HK-2 (cell line): ENCODE measurements around the gene KLHL10.
A peak's percentile ranks its signal among the peaks of the same experiment; 100 is the strongest.

Source experiments
- DNase-seq: peaks from one replicate; pipeline ENCODE4 v3.0.0-alpha.2; 2018; ENCODE audit not compliant: unreplicated experiment

The KLHL10 gene

DNA sequence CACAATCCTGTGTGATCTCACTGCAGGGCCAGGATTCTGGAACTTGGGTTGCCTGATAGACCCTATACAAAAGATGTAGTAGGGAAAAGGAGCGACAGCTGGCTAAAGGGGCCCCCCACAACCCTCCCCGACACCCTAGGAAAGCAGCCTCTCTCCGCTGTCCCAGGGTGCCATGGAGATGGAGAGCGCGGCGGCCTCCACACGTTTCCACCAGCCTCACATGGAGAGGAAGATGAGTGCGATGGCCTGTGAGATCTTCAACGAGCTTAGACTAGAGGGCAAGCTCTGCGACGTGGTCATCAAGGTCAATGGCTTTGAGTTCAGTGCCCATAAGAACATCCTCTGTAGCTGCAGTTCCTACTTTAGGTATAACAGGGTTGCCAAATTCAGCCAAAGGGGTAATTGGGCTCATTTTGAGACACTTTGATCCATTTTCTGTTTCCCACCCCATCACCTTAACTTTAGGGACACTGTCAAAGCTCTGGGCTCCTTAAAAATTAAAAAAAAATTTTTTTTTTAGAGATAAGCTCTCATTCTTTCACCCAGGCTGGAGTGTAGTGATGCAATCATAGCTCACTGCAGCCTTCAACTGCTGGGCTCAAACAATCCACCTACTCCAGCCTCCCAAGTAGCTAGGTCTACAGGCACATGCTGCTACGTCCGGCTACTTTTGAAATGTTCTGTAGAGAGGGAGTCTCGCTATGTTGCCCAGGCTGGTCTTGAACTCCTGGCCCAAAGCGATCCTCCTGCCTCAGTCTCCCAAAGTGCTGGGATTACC is at the start of gene KLHL10:
KLHL10 (plus strand) TSS at position 65 of the 778 bp plus-strand sequence; CDS start at position 173, 108 bp downstream.
- DNase-seq: no peak

DNA sequence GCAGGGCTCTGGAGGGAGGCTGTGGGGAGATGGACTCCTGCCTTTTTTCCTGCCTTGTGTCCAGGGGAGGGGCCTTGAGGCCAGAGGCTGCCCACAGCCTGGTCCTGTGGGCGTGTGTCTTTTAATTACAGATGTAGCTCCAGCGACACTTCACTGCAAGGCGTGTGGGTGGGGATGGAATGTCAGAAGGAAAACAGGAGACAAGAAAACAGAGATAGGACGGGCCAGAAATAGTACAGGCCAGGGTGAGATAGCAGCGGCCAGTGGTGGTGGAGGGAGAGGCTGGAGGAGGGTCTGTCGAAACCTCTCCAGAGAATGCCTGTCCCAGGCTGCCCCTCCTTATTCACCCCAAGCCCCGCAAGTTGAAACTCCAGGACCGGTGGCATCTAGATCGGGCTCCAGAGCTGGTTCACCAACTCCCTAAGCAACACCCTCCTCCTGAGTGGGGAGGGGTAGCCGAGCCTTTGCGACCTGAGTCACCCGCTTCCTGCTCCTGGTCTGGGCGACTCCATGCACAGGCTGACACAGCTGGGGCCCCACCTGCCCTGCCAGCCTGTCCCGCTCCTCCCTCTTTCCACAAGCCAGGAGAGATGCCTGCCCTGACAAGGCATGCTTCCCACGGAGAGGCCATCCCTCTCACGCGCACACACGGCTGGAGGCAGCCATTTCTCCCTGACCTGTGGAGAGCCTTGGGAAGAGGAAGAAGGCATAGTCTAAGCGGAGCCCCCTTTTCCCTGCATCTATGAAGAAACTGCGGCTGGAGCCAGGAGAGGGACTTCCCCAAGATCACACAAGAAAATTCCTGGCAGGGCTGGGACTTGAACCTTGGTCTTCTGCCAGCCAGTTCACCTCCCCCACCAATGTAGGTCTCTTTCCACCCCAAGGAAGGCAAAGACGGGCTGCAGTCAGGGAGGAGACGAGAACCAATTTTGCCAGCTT is 44.5 kb upstream of the KLHL10 start:
- peak; percentile 88 for DNase-seq

DNA sequence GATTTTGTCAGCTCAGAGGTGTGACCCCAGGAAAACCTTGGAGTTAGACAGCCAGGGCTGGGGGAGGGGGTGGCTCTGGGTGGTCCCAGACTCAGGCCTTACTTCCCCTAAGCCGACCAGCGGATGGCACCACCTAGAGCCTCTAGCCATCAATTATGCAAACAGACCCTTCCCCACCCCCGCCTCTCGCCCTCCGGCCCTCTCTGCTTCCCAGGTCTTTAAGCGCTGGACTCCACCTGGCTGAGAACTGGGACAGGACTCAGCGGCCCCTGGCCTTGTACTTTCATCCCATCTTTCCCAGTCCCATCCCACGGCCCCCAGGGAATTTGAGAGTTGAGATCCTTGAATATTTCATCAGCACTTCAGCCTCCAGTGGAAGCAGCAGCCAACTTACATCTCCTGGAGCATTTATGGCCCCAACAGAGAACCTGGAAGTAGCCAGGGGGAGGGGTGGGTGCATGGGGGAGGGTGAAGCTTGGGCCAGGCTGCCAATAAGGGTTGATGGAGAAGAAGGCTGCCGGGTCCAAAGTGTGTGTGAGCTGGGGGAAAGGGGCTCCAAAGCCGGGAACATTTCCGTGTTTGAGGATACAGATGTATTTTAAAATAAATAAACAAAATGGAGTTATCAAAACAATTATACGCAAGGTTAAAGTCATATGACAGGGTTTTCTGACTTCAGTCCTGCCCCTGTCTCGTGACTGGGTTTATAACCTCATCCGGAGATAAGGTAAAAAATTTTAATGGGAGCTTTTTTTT is 43.7 kb upstream of the KLHL10 start:
- DNase-seq: no peak

DNA sequence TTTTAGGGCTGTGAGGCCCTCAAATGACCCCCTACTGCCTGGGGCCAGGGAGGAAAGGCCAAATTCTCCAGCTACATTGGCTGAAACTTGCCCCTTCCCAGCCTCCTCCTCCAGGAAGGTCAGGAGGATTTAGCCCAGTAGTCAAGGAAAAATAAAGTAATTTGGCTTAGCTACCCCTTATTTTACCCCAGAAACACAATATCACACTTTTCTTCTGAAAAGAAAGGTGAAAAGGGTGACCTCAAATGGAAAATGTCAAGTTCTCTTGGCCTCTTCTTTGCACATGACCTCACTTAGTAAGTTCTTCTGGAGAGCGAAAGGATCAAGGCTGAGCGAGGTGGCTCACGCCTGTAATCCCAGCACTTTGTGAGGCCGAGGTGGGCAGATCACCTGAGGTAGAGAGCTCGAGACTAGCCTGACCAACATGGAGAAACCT is 43.1 kb upstream of the KLHL10 start:
- DNase-seq: no peak

DNA sequence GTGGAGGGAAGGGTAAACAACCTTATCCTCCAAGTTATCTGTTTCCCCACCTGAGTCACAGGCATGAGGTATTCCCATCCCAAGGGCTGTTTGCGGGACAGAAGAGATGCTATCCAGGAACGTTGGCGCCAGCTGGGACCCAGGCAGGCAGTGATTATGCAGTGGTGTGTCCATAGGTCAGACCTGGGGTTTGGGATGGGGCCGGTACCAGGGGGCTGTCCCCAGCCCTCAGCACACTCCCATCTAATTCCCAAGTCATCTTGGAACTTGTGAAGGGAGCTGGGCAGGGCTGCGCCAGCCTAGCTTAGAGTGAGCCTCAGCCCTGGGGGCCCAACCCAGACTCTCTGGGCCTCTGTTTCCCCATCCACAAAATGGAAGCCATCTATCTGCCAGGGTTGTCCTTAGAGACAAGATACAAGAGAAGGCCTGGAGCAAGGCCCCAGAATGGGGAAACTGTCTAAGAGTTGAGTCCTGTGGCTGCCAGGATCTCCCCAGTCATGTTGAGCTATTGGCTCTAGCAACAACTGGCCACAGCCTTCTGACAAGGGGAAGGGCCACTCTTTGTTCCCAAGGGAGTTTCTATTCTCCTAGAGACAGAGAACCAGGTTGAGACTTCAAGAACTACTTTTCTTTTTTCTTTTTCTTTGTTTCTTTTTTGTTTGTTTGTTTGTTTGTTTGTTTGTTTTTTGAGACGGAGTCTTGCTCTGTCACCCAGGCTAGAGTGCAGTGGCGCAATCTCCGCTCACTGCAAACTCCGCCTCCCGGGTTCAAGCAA is 41.3 kb upstream of the KLHL10 start:
- no peak for DNase-seq

DNA sequence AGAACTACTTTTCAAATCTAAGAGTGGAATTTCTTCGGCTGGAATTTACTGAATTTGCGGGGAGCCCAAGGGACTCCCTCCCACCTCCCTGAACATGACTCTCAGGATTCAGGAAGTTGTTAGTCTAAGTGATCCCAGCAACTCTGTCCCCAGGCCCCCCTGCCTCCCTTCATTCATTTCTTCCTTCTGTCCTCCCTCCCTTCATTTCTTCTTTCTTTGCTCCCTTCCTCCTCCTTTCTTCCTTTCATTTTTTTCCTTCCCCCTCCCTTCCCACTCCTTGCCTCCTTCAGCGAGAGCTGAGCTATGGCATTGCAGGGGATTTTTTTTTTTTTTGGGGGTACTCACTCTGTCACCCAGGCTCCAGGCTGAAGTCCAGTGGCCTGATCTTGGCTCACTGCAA is 40.2 kb upstream of the KLHL10 start:
- DNase-seq: no peak

DNA sequence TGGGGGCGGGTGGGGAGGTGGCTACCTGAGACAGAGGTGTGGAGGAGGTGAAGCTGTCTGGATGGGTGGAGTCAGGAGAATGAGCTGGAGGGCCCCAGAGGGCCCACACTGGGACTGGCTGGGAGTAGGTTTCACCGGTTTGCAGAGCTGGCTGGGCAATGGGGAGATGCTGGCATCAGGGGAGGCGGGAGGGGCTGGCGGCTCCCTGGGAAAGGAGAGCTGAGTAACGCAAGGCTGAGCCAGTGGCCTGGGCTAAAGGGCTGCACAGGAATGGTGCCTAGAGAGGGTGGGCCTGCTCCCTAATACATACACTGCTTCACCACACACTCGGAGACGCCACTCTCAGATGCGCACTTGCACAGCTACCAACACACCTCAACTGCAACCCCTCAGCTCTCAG is 38.3 kb upstream of the KLHL10 start:
- no peak for DNase-seq

DNA sequence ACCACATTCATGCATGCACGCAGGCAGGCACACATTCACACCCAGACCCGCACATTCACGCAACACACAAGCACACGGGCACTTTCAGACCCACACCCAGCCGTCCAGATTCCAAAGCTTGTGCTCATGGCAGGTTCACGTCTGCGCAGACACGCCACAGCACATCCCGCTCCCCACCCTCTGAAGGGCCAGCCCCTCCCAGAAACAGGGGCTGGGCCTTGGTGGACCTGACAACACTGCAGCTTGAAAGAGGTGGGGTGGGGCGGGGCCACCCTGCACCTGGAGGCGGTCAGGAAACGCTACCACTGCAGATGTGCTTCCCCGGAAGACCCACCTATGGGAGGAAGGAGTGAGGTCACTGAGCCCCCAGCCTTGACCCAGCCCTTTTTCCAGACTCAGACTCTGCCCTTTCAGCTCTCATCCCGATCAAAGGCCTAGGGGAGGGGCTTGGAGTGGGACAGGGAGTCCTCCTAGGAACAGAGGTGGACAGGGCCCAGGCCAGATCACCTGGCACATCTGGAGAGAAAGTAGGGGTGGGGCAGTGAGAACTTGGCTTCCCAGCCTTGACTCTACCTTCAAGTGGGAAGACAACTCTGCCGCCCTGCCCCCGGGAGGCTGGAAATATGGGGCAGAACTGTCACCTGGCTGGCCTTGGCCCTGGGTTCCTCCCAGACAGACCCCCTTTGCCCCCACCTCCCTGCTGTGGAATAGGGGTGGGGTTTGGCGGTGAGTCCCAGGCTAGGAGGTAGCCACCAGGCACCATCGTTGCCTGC is 36.8 kb upstream of the KLHL10 start:
- DNase-seq: peak; percentile 84

DNA sequence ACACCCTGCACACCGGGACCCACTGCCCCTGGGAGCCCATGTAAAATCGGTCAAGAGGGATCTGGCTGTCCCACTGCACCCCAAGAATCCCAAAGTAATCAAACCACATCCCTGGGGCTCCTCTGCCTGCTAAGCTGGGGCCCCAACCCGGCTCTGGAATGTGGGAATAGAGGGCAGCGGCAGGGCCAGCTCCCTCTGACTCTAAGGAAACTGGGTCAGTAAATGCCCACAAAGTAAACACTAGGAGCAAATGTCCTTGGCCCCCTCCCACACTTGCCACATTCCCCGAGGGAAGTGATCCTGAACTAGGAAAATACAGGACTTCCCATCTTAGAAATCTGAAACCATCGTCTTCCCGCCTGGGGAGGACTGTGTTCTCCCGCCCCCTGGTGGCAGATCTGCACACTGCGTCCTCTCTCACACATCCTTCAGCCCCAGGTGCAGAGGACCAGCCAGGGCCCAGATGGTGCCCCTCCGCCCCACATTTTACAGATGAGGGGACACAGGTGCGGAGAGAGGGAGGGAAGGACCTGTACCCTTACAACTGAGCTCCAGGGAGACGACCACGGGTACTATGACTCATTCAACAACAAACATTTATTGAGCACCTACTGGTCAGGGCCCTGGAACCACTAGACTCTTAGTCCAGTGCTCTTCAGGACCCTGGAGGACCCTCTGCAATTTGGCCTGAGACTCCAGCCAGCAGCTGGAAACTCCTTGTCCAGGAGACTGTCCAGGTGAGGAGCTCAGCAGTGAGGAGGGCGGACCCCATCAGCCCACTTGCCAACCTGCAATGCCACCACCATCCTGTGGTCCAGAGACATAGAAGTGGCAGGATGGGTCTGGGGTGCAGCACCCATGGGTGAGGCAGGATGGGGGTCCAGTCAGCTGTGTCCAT is 36.0 kb upstream of the KLHL10 start:
- DNase-seq: peak; percentile 92

DNA sequence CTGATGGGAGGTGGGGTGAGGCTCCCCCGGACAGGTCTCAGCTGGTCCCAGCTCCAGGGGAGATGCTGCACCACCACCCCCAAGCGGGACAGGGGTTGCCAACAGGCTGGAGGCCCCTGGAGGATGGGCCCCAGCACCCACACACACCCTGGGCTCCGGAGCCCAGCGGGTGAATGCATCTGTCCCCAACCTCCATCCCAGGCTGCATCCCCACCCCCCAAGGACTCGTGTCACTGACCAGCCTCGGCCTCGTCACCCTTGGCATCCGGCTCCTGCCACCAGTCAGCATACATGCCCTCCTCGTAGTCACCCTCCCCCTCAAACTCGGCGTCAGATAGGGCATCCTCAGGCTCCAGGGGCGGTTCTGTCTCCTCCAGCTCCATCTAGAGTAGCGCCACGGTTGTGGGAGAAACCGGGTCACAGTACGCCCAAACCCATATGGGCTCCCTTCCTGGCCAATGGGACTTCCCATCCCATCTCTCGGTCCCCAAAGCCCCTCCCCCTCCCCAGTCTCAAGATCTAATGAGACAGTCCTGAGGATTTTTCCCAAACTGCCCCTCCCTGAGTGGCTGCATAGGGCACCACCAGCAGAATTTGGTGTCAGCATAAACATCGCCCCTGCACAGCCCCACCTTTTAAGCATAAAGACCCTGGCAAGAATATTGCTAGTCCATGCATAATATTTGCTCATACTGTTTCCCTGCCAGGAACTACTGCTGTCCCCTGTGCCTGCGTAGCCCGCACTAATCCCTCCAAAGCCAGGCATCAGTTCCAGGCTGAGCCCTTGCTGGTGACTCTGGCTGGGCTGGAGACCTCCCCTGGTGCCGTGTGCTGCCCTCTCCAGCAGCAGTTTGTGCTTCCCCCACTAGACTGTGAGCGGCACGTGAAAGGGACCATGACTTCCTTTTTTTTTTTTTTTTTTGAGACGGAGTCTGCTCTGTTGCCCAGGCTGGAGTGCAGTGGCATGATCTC is 34.3 kb upstream of the KLHL10 start:
- DNase-seq: no peak

DNA sequence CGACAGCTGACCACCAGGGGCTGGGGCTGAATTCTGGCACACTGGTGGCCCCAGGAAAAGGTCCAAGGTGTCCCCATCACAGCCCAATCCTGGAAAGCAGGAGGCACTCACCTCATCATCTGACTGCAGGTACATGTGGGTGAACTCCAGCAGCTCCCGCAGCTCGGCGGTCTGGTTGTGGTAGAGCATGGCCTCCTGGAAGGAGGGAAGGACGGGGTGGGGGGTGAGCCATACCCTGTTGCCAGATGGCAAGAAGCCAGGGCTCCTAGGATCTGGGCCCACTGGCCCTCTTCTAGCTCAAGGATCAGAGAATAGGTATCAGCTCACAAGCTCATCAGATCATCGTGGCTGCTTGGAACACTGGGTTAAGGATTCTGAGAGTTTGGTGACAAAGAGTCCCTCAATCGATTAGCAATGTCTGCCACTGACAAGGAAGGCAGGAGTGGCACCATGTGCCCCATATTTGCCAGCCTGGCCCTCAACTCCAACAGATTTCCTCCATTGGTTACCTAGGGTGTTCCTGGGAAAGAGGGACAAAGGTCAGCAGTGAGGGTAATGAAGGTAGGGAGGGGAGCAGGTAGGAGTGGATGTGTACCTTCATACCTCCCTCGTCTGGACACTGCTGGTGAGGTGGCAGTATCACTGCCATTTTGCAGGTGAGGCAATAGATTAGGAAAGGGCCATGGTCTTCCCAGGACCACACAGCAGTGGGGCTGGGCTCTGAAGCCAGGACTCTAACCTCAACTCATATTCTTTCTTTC is 30.8 kb upstream of the KLHL10 start:
- DNase-seq: no peak

DNA sequence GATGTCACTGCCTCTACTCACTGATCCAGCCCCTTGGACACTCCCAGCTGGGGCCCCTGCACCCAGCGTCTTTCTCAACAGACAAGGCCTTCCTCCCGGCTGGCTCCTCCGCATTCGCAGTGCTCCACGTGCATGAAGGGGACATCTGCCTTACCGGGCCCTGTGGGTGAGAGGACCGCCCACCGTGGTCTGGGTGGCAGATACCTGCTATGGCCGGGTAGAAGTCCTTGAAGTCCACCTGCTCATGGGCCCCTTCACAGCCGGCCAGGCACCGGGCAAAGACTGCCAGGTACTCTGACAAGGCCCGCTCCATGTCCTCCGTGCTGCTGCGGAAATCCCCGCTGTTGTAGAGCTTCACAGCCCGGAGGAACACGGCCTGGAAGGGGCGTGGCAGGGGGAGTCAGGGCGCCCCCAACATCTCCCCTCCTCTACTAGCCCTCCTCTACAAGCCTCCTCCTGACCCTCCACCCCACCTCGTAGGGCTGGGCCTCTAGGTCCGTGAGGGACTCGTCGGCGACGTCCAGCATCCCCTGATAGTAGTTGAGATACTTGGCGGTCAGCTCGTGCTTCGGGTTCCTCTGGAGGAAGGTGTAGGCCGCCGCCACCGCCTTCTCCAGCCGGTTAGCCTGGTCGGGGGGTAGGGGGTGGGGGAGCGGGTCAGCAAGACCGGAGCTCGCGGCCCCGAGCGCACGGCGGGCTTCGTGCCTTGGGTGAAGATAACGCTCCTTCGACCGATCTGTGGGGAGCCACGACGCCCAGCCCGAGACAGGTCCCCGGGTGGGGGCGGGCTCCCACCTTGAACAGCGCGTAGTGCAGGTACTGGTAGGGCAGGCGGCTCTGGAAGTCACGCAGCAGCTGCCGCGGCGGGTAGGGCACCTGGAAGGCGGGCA is 26.7 kb upstream of the KLHL10 start:
- DNase-seq: no peak

DNA sequence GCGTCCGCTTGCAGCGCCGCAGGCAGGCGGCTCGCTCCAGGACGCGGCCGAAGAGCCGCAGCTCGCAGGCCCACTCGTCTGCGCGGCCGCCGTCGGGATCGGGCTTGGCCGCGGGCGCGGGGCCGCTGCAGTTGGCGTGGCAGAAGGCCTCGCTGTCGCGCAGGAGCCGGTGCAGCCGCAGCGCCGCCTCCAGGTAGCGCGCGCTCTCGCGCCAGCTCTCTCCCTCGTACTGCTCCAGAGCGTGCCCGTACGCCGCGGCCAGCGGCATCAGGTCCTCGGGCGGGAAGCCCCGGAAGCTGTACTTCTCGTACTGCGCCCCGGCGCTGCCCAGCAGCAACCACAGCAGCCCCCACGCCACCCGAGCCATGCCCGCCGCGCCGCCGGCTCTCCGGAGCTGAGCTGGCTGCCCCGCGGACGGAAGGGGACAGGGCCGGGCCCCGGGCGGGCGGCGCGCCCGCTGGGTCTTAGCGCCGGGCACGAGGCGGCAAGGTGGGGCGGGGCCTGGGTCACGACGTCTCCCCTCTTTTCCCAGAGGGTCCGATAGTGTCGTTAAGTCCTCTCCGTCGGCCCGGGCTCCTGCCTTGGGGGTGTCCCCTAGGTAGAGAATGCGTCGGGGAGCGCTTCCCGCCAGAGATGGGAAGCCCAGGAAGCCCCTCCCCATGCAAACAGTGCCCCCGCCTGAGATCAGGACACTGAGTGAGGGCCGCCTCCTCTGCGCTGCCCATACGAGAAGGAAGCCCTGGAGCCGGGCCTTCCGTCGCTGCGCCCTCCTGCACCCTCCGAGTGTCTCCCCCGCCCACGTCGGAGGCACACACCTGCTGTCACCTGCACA is 25.9 kb upstream of the KLHL10 start, which contains the start of gene P3H4:
P3H4 (minus strand) TSS at position 401 of the 832 bp plus-strand sequence; CDS start at position 367, 34 bp downstream.
- peak; percentile 83 for DNase-seq

DNA sequence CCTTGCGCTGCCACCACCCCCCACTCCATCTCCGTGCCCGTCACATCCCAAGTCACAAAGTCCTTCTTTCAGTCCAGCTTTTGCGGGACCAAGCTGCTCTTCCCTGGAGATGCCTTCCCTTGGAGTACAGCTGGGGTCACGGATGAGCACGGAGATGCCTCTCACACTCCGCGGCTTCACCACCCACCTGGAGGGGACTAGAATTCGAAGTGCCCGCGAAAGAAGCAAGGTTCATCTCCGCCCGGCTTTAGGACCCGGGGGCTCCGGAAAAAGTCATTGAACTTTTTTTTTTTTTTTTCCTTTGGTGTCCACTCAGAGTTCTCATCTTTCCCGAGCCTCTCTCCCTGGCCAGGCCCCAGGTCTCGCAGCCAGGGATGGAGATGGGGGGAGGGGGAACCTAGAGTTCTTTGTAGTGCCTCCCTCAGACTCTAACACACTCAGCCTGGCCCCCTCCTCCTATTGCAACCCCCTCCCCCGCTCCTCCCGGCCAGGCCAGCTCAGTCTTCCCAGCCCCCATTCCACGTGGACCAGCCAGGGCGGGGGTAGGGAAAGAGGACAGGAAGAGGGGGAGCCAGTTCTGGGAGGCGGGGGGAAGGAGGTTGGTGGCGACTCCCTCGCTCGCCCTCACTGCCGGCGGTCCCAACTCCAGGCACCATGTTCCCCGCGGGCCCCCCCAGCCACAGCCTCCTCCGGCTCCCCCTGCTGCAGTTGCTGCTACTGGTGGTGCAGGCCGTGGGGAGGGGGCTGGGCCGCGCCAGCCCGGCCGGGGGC is 25.1 kb upstream of the KLHL10 start, which contains the start of gene FKBP10:
FKBP10 (plus strand) TSS at position 624 of the 771 bp plus-strand sequence; CDS start at position 655, 31 bp downstream.
- peak; percentile 82 for DNase-seq
